GM19239 (cell line): Measurements from ENCODE around the gene COX15.
A peak's percentile ranks its signal among the peaks of the same experiment; 100 is the strongest.
"Not testable (repeated sequence)": the region's sequence is repeated elsewhere in the genome, so short reads cannot be mapped to it uniquely, and the experiment has no call there.

Source experiments
- DNase-seq: peaks from one replicate; pipeline ENCODE4 v3.0.0; 2011; ENCODE audit warnings: low spot score; ENCODE audit not compliant: insufficient read length
- FAIRE-seq: peaks from 2 replicates; lab custom pipeline; 2011; peaks lifted over from hg19 to GRCh38; lab: Jason Lieb, UNC

COX15 gene

DNA sequence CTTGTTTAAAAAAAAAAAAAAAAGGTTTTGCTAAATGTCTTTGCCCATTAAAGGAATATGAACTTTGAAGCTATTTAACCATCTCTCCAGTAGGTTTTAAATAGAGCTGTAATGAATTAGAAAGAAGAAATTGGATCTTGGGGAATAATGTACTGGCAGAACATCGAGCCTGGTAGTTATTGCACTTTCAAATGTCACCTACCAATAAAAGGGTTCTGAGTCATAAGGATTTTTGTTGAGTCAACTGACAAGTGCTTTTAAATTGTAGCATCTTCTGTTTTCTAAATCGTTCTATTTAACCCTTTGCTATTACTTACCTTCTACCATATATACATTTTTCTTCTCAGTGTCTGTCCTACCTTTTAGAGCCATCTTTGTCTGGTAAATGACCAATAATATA is 10.8 kb upstream of the COX15 start:
- DNase-seq (no peak), FAIRE-seq (no peak)

DNA sequence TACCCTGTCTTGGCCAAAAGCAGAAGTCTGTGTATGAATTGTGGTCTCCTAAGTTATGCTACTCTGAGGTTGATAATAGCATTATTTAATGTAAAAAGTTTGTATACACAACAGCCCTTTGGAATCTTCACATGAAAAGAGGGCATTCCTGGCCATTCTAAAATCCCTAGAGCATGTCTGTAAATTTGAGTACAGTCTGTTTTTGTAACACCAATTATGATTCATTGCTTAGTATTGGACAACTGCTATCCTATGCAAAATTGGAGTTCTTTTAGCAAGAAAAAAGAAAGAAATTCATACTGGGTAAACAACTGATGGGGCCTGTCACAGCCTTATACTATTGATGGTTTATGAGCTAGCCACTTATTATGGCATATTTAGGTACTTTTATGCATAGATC is 10.3 kb upstream of the COX15 start:
- DNase-seq: no peak
- FAIRE-seq: no peak

DNA sequence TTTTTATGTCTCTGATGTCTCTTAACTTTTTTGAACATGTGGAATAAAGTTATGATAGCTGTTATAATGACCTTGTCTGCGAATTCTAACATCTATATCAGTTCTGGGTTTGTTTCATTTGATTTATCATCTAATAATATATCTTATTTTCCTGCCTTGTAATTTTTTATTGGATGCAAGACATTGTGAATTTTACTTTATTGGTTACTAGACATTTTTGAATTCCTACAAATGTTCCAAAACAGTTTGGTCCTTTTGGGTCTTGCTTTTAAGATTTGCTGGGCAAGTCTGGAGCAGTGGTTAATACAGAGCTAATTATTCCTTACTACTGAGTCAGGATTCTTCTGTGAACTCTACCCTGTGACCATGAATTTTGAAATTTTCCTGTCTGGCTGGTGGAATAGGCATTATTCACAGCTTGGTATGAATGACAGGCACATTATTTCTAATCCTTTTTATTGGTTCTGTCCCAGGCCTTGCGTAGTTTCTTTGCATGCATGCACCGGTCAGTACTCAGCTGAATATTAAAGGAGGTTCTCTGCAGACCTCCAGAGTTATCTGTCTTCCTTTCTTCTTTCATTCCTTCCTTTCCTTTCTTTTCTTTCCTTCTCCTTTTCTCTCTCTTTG is 9.1 kb upstream of the COX15 start:
- no peak for DNase-seq
- no peak for FAIRE-seq

DNA sequence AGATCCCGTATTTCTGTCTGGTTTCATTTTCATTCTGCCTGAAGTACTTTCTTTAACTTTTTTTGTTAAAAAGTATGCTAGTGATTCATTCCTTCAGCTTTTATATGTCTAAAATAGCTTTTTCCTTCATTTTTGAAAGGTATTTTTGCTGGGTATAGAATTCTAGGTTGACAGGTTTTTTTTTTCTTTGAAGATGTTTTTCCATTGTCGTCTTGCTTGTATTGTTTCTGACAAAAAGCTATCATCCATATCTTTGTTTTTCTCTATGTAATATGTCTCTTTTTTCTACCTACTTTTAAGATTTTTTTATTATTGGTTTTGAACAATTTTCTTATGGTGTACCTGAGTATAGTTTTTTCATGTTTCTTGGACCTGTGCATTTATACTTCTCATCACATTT is 8.3 kb upstream of the COX15 start:
- FAIRE-seq: no peak
- DNase-seq: no peak

DNA sequence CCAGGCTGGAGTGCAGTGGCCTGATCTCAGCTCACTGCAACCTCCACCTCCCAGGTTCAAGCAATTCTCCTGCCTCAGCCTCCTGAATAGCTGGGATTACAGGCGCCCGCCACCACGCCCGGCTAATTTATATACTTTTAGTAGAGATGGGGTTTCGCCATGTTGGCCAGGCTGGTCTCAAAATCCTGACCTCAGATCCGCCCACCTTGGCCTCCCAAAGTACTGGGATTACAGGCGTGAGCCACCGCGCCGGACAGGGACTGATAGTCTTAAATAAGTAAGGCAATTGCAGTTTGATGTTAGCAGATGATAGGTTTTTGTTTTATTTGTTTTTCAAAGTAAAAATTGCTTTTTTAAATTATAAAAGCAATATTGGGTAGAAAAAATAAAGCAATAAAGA is 2.2 kb upstream of the COX15 start:
- FAIRE-seq, DNase-seq: not testable (repeated sequence)

DNA sequence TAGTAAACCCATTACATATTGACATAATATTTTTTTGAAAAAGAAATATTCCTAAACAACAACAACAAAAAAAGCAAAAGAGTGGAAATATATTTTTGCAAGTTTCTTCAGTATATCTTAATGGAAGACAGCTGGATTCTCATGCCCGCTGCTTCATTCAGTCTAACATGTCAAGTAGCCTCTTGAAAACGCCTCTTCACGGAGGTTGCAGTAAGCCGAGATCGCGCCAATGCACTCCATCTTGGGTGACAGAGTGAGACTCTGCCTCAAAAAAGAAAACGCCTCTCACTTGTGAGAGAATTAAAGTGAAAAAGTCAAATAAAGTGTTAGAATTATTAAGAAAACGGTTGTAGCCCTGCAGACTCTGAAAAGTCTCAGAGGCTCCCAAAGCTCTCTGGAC is 1.4 kb upstream of the COX15 start:
- DNase-seq (no peak), FAIRE-seq (no peak)

DNA sequence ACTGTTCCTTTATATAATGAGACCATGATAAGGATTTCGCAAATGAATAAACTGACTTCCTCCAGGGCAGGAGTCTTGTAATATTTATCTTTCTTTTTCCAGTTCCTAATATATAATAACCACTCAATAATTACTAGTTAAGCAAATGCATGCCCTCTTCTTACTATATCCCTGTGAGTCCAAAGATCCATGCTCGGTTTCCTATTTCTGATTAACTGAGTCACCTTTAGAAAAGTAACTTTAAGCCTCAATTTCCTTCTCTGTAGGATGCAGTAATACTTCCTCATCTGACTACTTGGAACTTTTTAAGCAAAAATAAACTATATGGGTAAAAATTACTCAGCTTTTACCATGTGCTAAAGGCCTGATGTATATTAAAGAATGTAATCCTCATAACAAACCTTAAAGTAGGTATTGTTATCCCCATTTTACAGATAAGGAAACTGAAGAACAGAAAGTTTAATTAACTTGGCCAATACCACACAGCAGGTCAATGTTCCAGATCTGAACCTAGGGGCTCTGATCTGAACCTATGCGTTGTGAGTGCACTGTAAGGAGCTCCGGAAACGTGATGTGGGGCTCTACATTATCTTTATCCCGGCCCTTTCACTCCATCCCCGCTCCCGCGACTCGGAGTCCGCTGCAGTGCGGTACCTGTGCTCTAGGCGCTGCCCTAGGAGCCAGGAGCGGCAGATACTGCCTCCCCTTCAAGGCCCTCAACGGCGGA is 458 bp downstream of the COX15 start:
- FAIRE-seq (no peak), DNase-seq (no peak)

DNA sequence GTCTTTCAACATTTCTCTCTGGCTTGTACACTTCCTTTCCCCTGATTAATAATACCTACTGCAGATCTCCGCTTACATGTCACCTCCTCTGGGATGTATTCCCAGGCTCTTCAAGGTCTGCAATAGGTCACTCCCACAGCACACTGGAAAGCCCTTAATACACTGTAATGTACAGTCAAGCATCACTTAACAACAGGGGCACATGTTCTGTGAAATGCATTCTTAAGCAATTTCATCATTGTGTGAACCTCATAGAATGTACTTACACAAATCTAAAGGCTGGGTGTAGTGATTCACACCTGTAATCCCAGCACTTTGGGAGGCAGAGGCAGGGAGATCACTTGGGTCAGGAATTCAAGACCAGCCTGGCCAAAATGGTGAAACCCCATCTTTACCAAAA is 1.9 kb downstream of the COX15 start:
- DNase-seq: no peak
- no peak for FAIRE-seq

DNA sequence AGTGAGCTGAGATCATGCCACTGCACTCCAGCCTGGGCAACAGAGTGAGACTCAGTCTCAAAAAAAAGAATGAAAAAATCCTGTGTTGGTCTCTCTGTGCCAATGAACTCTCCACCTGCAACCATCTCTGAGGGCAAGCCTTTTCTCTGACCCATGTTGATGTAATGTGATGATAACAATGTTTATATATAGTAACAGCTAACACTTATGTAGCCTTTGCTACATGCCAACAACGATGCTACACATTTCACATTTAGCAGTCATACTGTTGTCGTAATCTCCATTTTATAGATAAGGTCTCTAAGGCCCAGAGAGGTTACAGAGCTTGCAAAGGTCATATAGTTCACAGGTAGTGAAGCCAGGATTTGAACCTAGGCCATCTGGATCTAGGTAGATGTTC is 11.5 kb downstream of the COX15 start:
- no peak for DNase-seq
- no peak for FAIRE-seq

DNA sequence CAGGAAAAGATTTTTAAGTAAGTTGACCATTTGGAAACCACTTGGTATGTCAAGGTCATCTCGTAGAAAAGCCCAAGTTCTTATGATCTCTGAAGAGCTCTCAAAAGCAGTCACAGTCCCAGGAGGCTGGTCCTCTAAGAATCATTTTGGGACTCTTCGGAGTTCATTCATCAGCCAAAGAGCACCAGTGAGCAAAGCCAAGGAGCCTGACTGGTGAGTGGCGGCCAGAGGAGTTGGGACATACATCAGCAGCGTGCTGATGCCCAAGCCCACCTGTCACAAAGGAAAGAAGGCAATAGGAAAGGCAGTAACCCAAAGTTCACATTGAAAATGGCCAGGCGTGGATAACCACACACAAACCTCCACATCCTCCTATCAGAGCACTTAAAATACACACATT is 17.5 kb downstream of the COX15 start:
- no peak for DNase-seq
- FAIRE-seq: no peak

DNA sequence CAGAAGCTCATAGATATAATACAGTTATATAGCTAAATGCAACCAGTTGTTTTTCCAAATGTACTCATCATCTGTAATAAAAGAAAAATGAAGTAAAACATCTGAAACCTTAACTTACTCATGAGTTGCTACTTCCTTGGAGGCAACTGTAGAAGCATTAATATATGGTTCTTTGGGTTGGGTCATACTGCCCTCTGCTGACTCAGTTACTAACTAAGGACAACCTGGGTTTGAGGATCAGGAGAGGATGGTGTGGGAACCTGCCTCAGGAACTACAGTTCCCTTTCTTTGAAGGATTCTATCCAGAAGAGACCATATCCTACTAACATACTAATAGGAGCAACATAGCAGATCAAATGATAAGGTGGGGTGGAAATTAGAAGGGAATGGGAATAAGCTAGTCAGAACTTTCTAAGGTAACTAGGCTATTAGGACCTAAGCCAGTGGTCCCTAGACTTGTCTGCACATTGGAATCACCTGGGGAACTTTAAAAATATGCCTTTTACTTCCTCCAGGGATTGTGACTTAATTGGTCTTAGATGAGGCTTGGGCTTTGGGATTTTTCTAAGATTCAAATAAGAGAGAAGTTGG is 20.7 kb downstream of the COX15 start:
- peak; percentile 13 for DNase-seq
- FAIRE-seq: peak; percentile 57

DNA sequence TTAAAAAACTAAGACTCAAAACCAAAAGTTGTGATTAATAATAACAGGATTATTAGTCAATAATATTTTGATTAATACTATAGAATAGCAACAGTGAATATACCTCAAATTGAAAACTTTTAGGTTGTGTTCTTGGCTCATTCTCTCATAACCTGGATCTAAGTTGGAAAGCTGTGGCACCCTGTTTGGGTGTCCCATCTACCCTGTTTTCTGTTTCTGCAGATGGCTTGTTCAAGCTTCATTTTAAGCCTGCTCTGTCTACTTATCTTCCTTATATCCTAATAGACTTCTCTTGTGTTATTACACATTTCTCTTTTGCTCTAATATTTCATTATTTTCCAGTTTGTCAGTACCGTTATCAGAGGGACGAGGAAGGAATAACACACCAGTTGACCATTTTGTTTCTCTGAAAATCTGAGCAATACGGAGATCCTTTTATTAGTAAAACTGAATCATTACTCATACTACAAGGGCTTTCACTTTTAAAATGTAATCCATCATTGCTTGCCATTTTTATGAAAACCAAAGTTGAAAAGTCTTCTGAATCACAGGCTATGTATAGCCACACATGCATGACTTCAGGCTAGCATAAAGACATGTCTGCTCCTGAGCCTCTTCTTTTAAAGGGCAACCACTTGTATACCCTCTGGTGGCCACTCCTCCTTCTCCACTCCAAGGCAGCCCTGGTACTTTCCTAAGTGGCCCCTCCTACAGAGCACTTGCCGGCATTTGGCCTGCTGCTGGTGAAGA is 22.3 kb downstream of the COX15 start:
- no peak for DNase-seq
- FAIRE-seq: peak; percentile 8

DNA sequence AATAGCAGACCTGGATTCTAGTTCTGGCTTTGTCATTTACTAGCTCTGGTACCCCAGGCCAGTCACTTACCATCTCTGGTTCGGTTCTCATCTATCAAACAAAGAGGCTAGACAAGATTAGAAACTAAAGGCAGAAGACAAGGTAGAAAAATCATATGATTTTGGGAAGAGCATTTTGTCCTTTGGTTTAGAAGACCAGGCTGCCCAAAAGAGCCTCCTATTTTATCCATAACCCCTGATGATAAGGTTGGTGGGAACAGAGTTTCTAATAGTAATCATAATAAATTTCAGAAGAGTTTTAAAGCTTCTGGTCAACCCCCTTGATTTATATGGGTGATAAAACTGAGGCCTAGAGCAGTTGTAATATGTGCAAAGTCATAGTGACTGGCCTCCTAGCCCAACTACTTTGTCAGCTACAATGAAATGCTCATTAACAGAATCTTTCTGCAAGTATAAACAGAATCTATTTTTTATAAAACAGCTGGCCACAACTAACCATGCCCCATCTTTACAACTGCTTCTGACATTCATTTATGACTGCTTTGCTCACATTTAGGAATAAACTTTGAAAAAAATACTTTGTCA is 23.4 kb downstream of the COX15 start:
- DNase-seq (no peak), FAIRE-seq (no peak)

DNA sequence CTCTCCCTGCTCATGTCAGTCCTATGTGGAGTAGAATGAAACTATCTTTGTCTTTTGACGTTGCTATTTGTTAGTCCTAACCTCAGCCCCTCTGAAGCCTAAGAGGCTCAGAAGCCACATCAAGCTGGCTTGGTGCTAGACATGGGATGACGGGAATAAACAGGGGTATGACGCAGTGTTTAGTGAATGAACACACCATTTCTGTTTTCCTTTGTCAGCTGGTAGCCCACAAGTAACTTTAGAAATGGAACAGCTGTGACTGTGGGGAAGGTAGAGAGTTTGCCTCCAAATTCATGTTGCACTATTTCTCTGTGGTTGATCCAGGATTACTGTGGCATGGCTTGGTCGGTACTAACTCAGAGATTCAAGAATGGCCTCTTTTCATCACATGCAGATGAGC is 31.3 kb downstream of the COX15 start:
- no peak for FAIRE-seq
- DNase-seq: no peak

DNA sequence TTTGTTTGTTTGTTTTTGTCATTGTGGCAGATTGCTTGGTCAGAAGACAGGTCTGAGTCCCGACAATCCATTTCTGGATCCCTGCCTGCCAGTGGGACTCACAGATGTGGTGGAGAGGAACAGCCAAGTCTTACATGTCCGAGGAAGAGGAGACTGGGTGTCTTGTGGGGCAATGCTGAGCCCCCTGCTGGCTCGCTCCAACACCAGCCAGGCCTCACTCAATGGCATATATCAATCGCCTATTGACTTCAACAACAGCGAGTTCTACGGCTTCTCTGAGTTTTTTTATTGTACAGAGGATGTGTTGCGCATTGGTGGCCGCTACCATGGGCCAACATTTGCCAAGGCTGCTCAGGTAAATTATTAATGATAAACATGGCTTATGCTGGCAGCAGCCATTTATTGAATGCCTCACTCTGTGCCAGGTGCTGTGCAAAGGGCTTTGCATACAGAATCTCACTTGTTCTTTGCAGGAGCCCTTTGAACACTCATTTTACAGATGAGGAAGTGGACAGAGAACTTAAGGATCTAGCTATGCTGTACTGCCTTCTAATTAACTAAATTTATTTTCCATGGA is 33.3 kb downstream of the COX15 start:
- no peak for DNase-seq

DNA sequence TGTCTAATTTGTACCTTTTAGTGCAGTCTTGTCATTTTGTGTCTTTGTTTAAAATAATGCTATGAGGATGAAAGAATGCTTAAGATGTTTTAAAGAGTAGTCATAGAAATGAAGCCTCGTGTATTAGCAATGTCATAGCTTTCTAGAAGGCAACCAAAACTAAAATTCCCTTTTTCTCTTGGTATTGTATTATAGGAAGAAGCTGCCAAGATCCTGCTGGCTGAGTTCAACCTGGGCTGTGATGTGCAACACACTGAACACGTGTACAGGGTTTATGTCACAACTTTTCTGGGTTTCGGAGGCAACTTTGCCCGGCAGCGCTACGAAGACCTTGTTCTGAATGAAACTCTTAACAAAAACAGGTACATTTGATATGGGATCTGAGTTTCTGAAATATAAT is 36.2 kb downstream of the COX15 start:
- FAIRE-seq: no peak
- DNase-seq: no peak

More for the DNA sequence above, 33.3 kb downstream of the COX15 start:
- FAIRE-seq: no peak

DNA sequence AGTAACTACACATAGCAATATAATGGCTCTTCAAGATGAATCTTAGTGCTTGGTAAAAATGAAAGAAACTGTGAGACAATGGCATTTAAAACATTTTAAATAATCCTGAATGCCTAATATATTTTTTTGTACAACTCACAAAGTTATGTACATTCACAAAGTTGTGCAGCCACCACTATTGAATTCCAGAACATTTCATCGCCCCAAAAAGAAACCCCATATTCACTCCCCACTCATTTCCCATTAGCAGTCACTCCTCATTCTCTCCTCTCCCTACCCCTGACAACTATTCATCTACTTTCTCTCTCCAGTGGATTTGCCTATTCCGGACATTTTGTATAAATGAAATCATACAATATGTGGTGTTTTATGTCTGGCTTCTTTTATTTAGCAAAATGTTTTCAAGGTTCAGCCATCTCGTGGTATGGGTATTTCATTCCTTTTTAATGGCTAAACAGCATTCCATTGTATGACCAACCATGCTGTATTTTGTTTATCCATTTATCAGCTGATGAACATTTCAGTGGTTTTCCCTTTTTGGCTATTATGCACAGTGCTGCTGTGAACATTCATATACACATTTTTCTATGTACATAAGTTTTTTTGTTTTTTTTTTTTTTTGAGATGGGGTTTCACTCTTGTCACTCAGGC is 37.9 kb downstream of the COX15 start:
- DNase-seq: no peak
- no peak for FAIRE-seq

DNA sequence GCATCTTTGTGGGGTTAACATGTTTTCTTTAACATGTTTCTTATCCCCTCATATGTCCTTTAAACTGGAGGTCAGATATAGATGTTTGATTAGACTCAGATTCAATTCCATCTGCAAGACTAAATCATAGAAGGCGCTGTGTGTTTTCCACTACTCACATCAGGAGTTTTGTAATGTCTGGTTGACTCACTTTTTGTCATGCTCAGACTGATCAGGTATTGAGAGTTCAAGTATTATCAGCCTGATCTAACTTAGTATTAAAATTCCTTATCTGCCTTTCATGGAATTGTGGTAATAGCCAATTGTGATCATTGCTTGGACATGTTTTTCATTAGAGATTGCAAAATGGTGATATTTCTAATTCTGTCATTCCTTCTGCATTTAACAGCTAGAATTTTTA is 42.5 kb downstream of the COX15 start:
- FAIRE-seq (no peak), DNase-seq (no peak)

DNA sequence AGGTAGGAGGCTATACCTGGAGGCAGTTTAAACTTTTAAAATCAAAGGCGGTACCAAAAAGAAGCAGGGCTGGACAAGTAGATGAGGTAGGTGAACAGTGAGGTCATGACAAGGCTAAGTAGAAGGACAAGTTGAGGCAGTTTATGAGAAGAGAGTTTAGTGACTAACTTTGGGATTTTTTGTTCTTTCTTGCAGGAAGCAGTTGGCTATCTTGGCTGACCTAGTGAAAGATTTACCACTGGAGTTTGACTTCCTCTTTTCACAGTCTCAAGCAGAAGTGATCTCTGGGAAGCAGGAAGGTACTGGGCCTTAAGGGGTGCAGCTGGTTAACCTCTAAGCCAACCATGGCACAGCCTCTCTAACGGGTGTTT is 46.3 kb downstream of the COX15 start:
- FAIRE-seq (peak; percentile 93), DNase-seq (peak; percentile 17)

DNA sequence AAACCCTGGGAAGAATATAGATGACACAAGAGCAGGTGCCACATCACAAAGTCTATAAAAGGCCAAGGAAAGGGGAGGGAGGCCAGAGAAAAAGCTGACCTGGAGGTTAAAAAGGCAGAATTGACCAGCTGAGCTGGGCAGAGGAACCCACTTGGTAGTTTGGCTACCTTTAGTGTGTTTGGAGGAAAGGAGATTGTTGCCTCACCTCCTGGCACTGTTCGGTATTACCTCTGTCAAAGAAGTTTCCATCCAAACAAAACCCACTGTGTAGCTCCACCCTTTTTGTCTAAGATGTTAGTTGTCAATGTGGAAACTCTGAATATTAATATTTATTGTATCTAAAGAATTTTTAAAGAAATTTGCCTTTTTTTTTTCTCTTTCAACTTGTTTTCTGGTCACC is 49.2 kb downstream of the COX15 start:
- no peak for FAIRE-seq
- DNase-seq: no peak
